ENCODE data around the gene ACKR1.

The ACKR1 gene

GRCh38 chr1:159222075-159222865, 17.6 kb downstream of the ACKR1 start:
- DNase-seq (ENCODE audit: low spot score): no peak

DNA sequence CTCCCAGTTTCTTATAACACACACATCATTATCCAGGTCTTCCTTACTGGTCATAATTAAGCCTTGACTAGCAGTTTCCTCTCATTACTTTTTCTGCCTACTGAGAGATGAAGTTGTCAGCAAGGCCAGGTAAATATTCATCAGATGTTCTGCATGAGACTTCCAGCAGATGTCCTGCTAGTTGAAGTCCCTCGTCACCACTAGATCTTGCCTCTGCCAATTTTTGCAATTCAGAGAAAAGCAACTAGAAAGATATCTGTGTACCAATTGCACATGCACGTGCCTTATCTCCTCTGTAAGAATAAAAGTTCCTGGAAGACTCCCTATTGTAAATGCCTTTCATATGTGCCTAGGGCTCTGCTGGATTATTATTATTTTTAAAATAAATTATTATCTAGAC, 18.3 kb downstream of the ACKR1 start:
- no peak for DNase-seq (ENCODE audit: low spot score)

GRCh38 chr1:159228554-159228953, 23.9 kb downstream of the ACKR1 start:
- DNase-seq (ENCODE audit: low spot score): no peak

GRCh38 chr1:159229260-159229885, 24.7 kb downstream of the ACKR1 start:
- DNase-seq (ENCODE audit: low spot score): no peak

- DNase-seq (ENCODE audit: low spot score): no peak
Measured at GRCh38 chr1:159229896-159230295, 25.2 kb downstream of the ACKR1 start.

DNA sequence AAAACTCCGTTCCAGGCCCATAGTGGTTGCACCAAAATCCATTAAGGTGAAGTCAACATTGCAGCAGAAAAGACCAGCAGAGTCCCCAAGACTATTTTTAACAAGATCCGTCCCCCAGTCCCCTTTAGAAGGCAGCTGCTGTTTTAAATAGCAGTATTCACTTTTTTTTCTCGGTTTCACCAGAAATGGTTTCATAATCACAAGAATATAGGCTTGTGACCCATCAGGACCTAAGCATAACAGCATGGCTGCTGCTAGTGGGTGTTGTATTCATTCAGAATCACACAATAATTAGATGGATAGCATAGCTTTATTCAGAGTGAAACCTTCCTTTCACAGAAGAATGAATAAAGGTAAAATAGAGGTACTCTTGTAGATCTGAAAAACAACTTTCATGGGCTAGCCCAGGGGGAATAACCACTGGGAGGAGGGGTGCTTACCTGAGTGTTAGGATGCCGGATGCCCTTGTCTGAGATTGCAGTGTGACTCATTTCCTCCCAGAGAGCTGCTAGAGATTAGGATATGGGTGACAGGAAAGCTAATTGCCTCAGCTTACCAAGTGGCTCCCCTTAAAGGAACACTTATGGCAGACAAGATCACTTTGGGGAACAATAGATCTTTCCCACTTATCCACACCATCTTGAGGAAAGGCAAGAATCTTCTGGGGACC, 35.0 kb downstream of the ACKR1 start:
- no peak for DNase-seq (ENCODE audit: low spot score)

DNA sequence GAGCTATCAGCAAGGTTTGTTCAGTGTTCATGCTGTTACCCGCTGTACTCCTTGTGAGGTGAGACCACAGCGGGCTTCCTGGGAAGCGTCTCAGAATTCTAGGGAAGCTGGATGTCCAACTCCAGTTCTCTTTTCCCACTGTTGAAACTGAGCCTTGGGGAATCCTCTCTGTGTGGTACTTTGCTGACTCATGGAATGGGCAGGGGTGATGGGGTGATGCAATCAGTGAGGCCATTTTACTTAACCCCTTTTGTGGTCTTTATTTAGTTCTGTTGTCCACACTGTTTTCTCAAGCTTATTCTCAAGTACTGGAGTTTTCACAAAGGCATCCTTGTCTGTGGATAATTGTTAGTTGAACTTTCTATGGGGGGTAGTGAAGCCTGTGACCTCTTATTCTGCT, 42.6 kb downstream of the ACKR1 start:
- no peak for DNase-seq (ENCODE audit: low spot score)

- no peak for DNase-seq (ENCODE audit: low spot score)
Measured at GRCh38 chr1:159248311-159248710, 43.6 kb downstream of the ACKR1 start.

DNA sequence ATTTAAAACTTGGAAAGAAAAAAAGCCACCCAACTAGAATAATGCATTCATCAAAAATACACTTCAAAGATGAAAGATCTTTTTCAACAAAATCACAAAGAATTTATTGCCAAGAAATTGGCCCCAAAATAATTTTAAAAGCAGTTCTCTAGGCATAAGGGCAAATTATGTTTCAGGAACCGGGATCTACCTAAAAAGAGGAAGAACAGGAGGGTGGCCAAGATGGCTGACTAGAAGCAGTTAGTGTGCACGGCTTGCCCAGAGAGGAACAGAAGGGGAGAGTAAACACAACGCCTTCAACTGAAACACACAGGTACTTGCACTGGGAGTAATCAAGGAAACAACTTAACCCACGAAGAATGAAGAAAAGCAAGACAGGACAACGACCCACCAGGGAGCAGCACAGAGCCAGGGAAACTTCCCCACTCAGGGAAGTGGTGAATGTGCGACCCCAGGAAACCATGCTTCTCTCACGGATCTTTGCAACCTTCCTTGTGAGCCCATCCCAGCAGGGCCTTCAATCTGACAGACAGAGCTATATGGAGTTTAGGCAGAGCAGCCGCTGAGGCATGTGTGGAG, 46.1 kb downstream of the ACKR1 start:
- no peak for DNase-seq (ENCODE audit: low spot score)

All from hematopoietic multipotent progenitor cell treated with erythropoietin and hydrocortisone succinate and interleukin-3 and kit ligand, for 17 days (in vitro differentiated cells).